Measurements from ENCODE around the gene TPM3. TPM values are rescaled to one million over a fixed set of nuclear protein-coding genes. Genes with fewer than 3 reads are reported as not detected.
"Not testable (repeated sequence)": the region's sequence is repeated elsewhere in the genome, so short reads cannot be mapped to it uniquely, and the experiment has no call there.

TPM3 gene
- total and polyA plus RNA-seq, 12 donors: 75.2 to 345 (median 114) TPM

DNA sequence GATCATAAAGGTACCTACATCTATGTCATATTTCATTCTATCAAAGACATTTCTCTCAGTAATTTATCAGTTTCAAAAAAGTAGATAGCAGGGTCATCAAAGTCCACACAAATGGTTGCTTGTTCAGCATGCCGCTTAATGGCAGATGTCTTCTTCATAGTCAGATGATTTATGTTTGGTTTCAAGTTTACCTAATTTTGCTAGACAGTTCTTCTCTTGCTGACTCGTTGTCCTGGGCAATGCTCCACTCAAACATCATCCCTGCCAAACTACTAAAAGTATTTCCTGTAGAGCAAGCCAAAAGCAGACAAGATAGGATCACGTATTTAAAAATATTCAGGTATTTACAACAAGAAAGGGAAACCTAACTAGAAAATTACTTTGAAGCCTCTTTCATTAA lies 50.7 kb downstream of the TPM3 start:
- 31 to 36% methylated on average over 3 of the region's 3 CpGs for whole genome bisulfite sequencing, 2 donors
- intact Hi-C loops (cut with DNase I): no loop called here
- ATAC-seq (no peak), DNase-seq (no peak)
- Histone ChIP-seq H3K27ac (no peak overlapping the region), H3K4me3 (no peak overlapping the region), H3K4me1 (no peaks in the 10 kb centered on the region), H3K36me3 (no peaks in the 10 kb centered on the region), H3K27me3 (no peaks in the 10 kb centered on the region), H3K9me3 (no peaks in the 10 kb centered on the region)
- TF ChIP-seq, protein P1, sequence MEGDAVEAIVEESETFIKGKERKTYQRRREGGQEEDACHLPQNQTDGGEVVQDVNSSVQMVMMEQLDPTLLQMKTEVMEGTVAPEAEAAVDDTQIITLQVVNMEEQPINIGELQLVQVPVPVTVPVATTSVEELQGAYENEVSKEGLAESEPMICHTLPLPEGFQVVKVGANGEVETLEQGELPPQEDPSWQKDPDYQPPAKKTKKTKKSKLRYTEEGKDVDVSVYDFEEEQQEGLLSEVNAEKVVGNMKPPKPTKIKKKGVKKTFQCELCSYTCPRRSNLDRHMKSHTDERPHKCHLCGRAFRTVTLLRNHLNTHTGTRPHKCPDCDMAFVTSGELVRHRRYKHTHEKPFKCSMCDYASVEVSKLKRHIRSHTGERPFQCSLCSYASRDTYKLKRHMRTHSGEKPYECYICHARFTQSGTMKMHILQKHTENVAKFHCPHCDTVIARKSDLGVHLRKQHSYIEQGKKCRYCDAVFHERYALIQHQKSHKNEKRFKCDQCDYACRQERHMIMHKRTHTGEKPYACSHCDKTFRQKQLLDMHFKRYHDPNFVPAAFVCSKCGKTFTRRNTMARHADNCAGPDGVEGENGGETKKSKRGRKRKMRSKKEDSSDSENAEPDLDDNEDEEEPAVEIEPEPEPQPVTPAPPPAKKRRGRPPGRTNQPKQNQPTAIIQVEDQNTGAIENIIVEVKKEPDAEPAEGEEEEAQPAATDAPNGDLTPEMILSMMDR (IDR thresholded peaks at IDR 0.05): no peak

DNA sequence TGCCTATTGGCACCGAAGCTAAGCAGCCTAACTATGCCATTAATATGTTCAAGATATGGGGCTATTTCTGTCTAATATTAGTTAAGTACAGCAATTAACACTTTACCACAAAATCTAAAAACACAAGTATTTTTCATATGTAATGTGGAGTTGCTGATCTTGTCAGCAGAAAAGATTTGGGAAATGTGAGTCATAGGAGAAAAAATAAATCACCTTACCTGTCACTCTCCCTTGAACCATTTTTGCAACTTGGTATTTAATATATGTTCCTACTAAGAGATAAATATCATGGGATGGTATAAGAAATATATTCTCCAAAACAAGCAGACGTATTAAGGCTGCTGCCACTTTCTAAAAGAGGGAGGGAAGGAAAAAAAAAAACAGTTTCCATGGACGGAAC lies 54.0 kb downstream of the TPM3 start:
- H3K4me1 ChIP-seq: no peaks in the 10 kb centered on the region
- no peaks in the 10 kb centered on the region for H3K9me3 ChIP-seq
- TF ChIP-seq, protein P1 (IDR thresholded peaks at IDR 0.05): no peak
- 81 to 85% methylated on average over 3 of the region's 3 CpGs for WGBS, 2 donors
- intact Hi-C loops (cut with DNase I): no loop called here
- H3K36me3 ChIP-seq: no peaks in the 10 kb centered on the region
- H3K4me3 ChIP-seq: no peak overlapping the region
- H3K27ac ChIP-seq: no peak overlapping the region
- H3K27me3 ChIP-seq: no peaks in the 10 kb centered on the region
- no peak for ATAC-seq
- no peak for DNase-seq

- ATAC-seq (no peak), DNase-seq (no peak)
- Histone ChIP-seq H3K27ac (no peak overlapping the region), H3K36me3 (no peaks in the 10 kb centered on the region), H3K9me3 (no peaks in the 10 kb centered on the region), H3K4me1 (peaks cover 0 to 12% (median 0%) of the 10 kb centered on the region in 9 donors), H3K27me3 (no peaks in the 10 kb centered on the region), H3K4me3 (no peak overlapping the region)
- TF ChIP-seq, protein P1 (IDR thresholded peaks at IDR 0.05): no peak
- intact Hi-C loops (cut with DNase I): no loop called here
- 95 to 98% methylated on average over 2 of the region's 2 CpGs for WGBS, 2 donors
These were observed 58.6 kb downstream of the TPM3 start for GRCh38 chr1:154133256-154133655.

- Histone ChIP-seq H3K27ac (no peak overlapping the region), H3K9me3 (no peaks in the 10 kb centered on the region), H3K36me3 (no peaks in the 10 kb centered on the region), H3K27me3 (peaks cover 0 to 2% (median 0%) of the 10 kb centered on the region in 7 donors), H3K4me1 (peaks cover 0 to 12% (median 0%) of the 10 kb centered on the region in 9 donors), H3K4me3 (no peak overlapping the region)
- DNase-seq: no peak
- intact Hi-C loops (cut with DNase I): no loop called here
- ATAC-seq: no peak
- 60 to 76% methylated on average over 2 of the region's 2 CpGs for WGBS, 2 donors
- TF ChIP-seq, protein P1 (IDR thresholded peaks at IDR 0.05): no peak
These were observed 62.4 kb downstream of the TPM3 start for GRCh38 chr1:154129391-154129970.

GRCh38 chr1:154123205-154123604 lies 68.7 kb downstream of the TPM3 start:
- DNase-seq; H3K4me1 ChIP-seq; H3K27me3 ChIP-seq; H3K36me3 ChIP-seq; H3K4me3 ChIP-seq; ATAC-seq; H3K27ac ChIP-seq; H3K9me3 ChIP-seq; intact Hi-C loops (cut with DNase I): not testable (repeated sequence)
- 97 to 98% methylated on average over 11 of the region's 11 CpGs for WGBS, 2 donors

Data from heart right ventricle (tissue), 16 donors.